Measurements from ENCODE around the gene ATXN1. TPM values are rescaled to one million over a fixed set of nuclear protein-coding genes. Genes with fewer than 3 reads are reported as not detected.

Gene ATXN1
- total RNA-seq, 1 experiment from 2014 or later: 27.0 TPM

DNA sequence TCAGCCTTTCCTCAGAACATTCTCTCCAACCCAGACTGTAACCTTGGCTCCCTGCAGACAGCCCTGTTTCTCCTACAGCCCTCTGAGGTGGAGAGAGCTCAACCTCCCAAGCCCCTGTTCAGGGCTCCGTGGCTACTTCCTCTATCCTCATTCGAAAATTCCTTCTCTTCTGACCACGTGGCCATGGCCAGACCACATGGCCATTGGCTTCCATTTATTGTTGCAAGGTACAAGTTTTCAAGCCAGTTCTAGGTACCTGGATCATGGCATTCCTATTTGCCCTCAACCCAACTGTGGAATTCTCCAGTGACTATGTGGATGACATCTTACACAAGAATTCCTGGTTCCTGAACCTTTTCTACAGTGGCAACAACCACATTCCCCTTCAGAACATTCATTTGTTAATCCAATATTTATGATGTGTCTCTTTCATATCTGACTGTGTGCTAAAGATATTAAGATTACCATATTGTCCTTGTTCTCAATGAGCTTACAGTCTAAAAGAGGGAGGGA, 361.0 kb downstream of the ATXN1 start:
- H3K4me2 ChIP-seq (ENCODE audit: low read length): no peak overlapping the region
- ChIA-PET CTCF (no interaction called here), POLR2A (ENCODE audit: unreplicated experiment) (no interaction called here)
- no peak overlapping the region for H2AFZ ChIP-seq (ENCODE audit: low read length)
- intact Hi-C loops (cut with micrococcal nuclease): no loop called here
- H3K9me2 ChIP-seq (replicated peaks; ENCODE audit: low read length): no peaks in the 10 kb centered on the region
- no peaks in the 10 kb centered on the region for H3K4me1 ChIP-seq (ENCODE audit: insufficient read depth, low read length)
- no peaks in the 10 kb centered on the region for H4K20me1 ChIP-seq (ENCODE audit: low read length)
- H3K9ac ChIP-seq (ENCODE audit: low read length): no peak overlapping the region
- no TSS peak for BruUV-seq (replicated peaks)
- H3F3A ChIP-seq (ENCODE audit: low read length, unreplicated experiment): no peaks in the 10 kb centered on the region
- ATAC-seq (no peak), DNase-seq (no peak)
- no peaks in the 10 kb centered on the region for H3K27me3 ChIP-seq (ENCODE audit: low read length)
- H3K9me3 ChIP-seq (ENCODE audit: low read length): no peaks in the 10 kb centered on the region
- TF ChIP-seq EZH2phosphoT487 (IDR thresholded peaks at IDR 0.05; ENCODE audit: borderline replicate concordance, low read length) (no peak), CTCF (conservative IDR thresholded peaks at IDR 0.05; ENCODE audit: low read depth, low read length) (no peak), EZH2 (IDR thresholded peaks at IDR 0.05; ENCODE audit: low read length, unreplicated experiment) (no peak)
- no peak overlapping the region for H3K27ac ChIP-seq (ENCODE audit: low read length)
- H3K79me2 ChIP-seq (ENCODE audit: low read length): no peaks in the 10 kb centered on the region
- no peak overlapping the region for H3K4me3 ChIP-seq (ENCODE audit: low read length)
- no peaks in the 10 kb centered on the region for H3K36me3 ChIP-seq (ENCODE audit: low read depth, low read length)

DNA sequence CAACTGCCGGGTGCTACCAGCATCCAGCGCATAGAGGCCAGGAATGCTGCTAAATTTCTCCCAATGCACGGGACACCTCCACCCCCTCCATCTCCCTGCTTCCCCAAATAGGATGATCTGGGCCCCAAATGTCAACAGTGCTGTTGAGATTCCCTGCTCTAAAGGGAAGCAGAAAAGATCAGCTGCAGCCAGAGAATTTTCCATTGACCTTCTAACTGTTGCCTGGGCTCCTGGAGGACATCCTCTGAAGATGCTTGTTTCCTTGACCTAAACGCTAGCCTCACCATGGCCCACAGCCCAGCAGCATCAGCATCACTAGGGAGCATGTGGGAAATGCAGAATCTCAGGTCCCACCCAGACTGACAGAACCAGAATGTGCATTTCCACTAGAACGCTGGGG, 361.6 kb downstream of the ATXN1 start:
- Histone ChIP-seq H3K36me3 (ENCODE audit: low read depth, low read length) (no peaks in the 10 kb centered on the region), H3K27ac (ENCODE audit: low read length) (no peak overlapping the region), H3K4me2 (ENCODE audit: low read length) (no peak overlapping the region), H3K9me2 (replicated peaks; ENCODE audit: low read length) (no peaks in the 10 kb centered on the region), H3K9ac (ENCODE audit: low read length) (no peak overlapping the region), H2AFZ (ENCODE audit: low read length) (no peak overlapping the region), H3K9me3 (ENCODE audit: low read length) (no peaks in the 10 kb centered on the region), H3K4me1 (ENCODE audit: insufficient read depth, low read length) (no peaks in the 10 kb centered on the region), H3K4me3 (ENCODE audit: low read length) (no peak overlapping the region), H3F3A (ENCODE audit: low read length, unreplicated experiment) (no peaks in the 10 kb centered on the region), H3K79me2 (ENCODE audit: low read length) (no peaks in the 10 kb centered on the region), H3K27me3 (ENCODE audit: low read length) (no peaks in the 10 kb centered on the region), H4K20me1 (ENCODE audit: low read length) (no peaks in the 10 kb centered on the region)
- no peak for ATAC-seq
- TF ChIP-seq CTCF (conservative IDR thresholded peaks at IDR 0.05; ENCODE audit: low read depth, low read length) (no peak), EZH2phosphoT487 (IDR thresholded peaks at IDR 0.05; ENCODE audit: borderline replicate concordance, low read length) (no peak), EZH2 (IDR thresholded peaks at IDR 0.05; ENCODE audit: low read length, unreplicated experiment) (no peak)
- no TSS peak for BruUV-seq (replicated peaks)
- DNase-seq: no peak
- ChIA-PET POLR2A (ENCODE audit: unreplicated experiment) (no interaction called here), CTCF (no interaction called here)
- intact Hi-C loops (cut with micrococcal nuclease): no loop called here

- no TSS peak for BruUV-seq (replicated peaks)
- H3K4me3 ChIP-seq (ENCODE audit: low read length): no peak overlapping the region
- ATAC-seq (no peak), DNase-seq (no peak)
- H3F3A ChIP-seq (ENCODE audit: low read length, unreplicated experiment): no peaks in the 10 kb centered on the region
- intact Hi-C loops (cut with micrococcal nuclease): no loop called here
- H3K79me2 ChIP-seq (ENCODE audit: low read length): no peaks in the 10 kb centered on the region
- ChIA-PET CTCF (interaction anchor here (0.6 kb wide), 1 partner anchor 45 kb away, joined by 3 read pairs; no protein-coding TSS in a partner anchor), POLR2A (ENCODE audit: unreplicated experiment) (no interaction called here)
- H3K27ac ChIP-seq (ENCODE audit: low read length): no peak overlapping the region
- no peaks in the 10 kb centered on the region for H3K36me3 ChIP-seq (ENCODE audit: low read depth, low read length)
- H3K4me1 ChIP-seq (ENCODE audit: insufficient read depth, low read length): no peaks in the 10 kb centered on the region
- no peak overlapping the region for H3K4me2 ChIP-seq (ENCODE audit: low read length)
- H3K9ac ChIP-seq (ENCODE audit: low read length): no peak overlapping the region
- no peaks in the 10 kb centered on the region for H3K9me2 ChIP-seq (replicated peaks; ENCODE audit: low read length)
- no peaks in the 10 kb centered on the region for H3K9me3 ChIP-seq (ENCODE audit: low read length)
- no peak overlapping the region for H2AFZ ChIP-seq (ENCODE audit: low read length)
- TF ChIP-seq EZH2 (IDR thresholded peaks at IDR 0.05; ENCODE audit: low read length, unreplicated experiment) (no peak), EZH2phosphoT487 (IDR thresholded peaks at IDR 0.05; ENCODE audit: borderline replicate concordance, low read length) (no peak), CTCF (conservative IDR thresholded peaks at IDR 0.05; ENCODE audit: low read depth, low read length) (no peak)
- no peaks in the 10 kb centered on the region for H3K27me3 ChIP-seq (ENCODE audit: low read length)
- no peaks in the 10 kb centered on the region for H4K20me1 ChIP-seq (ENCODE audit: low read length)
Observed at GRCh38 chr6:16399158-16399557, 362.1 kb downstream of the ATXN1 start.

All from PC-3 (cell line).